H1 (cell line): ENCODE data around the gene KLF2. TPM values are rescaled to one million over a fixed set of nuclear protein-coding genes. Genes with fewer than 3 reads are reported as not detected.
A peak's percentile ranks its signal among the peaks of the same experiment; 100 is the strongest.

Experiments used
- CTCF ChIA-PET: fragments of 300-600 bp; sonication (Branson Sonifier 250); formaldehyde crosslinking; loops from one replicate; lab custom pipeline; 2021; ENCODE audit not compliant: partially characterized antibody; lab: Charles Lee
- POLR2A ChIA-PET: fragments of 300-600 bp; sonication (Branson Sonifier 250); formaldehyde crosslinking; loops from one replicate; lab custom pipeline; 2021; ENCODE audit warnings: inconsistent platforms; ENCODE audit not compliant: partially characterized antibody; lab: Charles Lee
- DNase-seq, 2 experiments: peaks; one replicate each; pipeline versions ENCODE4 v3.0.0 to v3.0.0-alpha.2; 2010 to 2022; ENCODE audit warnings: low spot score in 2 of 2, low read depth in 1 of 2, mixed read lengths in 1 of 2
- FAIRE-seq: peaks from 2 replicates; lab custom pipeline; 2011; peaks lifted over from hg19 to GRCh38; lab: Jason Lieb, UNC
- H2AFZ ChIP-seq: 2 replicates; pipeline ENCODE4 v1.8.1; 2012; ENCODE audit warnings: low read length, inconsistent platforms
- H2AK5ac ChIP-seq: 2 replicates; pipeline ENCODE4 v1.6.1; 2013; ENCODE audit warnings: low read depth, low read length
- H2BK120ac ChIP-seq: replicated peaks from 2 replicates; pipeline ENCODE3; 2013; ENCODE audit warnings: low read depth, low read length, inconsistent platforms
- H2BK12ac ChIP-seq: 2 replicates; pipeline ENCODE4 v1.6.1; 2013; ENCODE audit warnings: low read depth, low read length
- H2BK15ac ChIP-seq: 2 replicates; pipeline ENCODE4 v1.6.1; 2013; ENCODE audit warnings: low read length
- H2BK20ac ChIP-seq: 2 replicates; pipeline ENCODE4 v1.6.1; 2013; ENCODE audit warnings: low read length
- H2BK5ac ChIP-seq: 2 replicates; pipeline ENCODE4 v1.6.1; 2013; ENCODE audit warnings: low read depth, low read length
- H3K14ac ChIP-seq: 2 replicates; pipeline ENCODE4 v1.6.1; 2013; ENCODE audit warnings: inconsistent platforms; ENCODE audit not compliant: insufficient read length
- H3K18ac ChIP-seq: 2 replicates; pipeline ENCODE4 v1.6.1; 2013; ENCODE audit warnings: low read length; ENCODE audit errors: extremely low read depth
- H3K23ac ChIP-seq: 2 replicates; pipeline ENCODE4 v1.6.1; 2013; ENCODE audit warnings: inconsistent platforms; ENCODE audit not compliant: insufficient read length
- H3K23me2 ChIP-seq: 2 replicates; pipeline ENCODE4 v1.6.1; 2013; ENCODE audit warnings: low read depth, low read length
- H3K27ac ChIP-seq: 2 replicates; pipeline ENCODE4 v1.6.1; 2011; ENCODE audit warnings: low read depth, low read length, inconsistent platforms
- H3K27me3 ChIP-seq, 4 experiments: replicated peaks in 1 of 4; 1 replicate in 1 of 4; 2 replicates in 3 of 4; pipeline versions ENCODE4 v1.6.1 to v1.8.1; 2011 to 2013; ENCODE audit warnings: low read length in 3 of 4, mild to moderate bottlenecking in 3 of 4, inconsistent platforms in 2 of 4, mixed read lengths in 2 of 4, moderate library complexity in 1 of 4; ENCODE audit not compliant: control insufficient read depth in 3 of 4, insufficient read depth in 3 of 4; ENCODE audit errors: extremely low read depth in 1 of 4
- H3K36me3 ChIP-seq, 4 experiments: 2 replicates each; pipeline versions ENCODE4 v1.6.1 to v1.8.1; 2011 to 2013; ENCODE audit warnings: mild to moderate bottlenecking in 4 of 4, low read length in 3 of 4, moderate library complexity in 2 of 4, control low read depth in 1 of 4, inconsistent platforms in 1 of 4; ENCODE audit not compliant: insufficient read depth in 4 of 4, control insufficient read depth in 2 of 4
- H3K4ac ChIP-seq: replicated peaks from 2 replicates; pipeline ENCODE3; 2013; ENCODE audit warnings: low read length, low read depth, mixed read lengths, inconsistent platforms; ENCODE audit not compliant: insufficient read length
- H3K4me1 ChIP-seq, 4 experiments: replicated peaks in 1 of 4; 1 replicate in 1 of 4; 2 replicates in 3 of 4; pipeline versions ENCODE4 v1.6.1 to v1.8.1; 2011 to 2013; ENCODE audit warnings: low read length in 3 of 4, inconsistent platforms in 2 of 4, mixed read lengths in 1 of 4; ENCODE audit not compliant: insufficient read depth in 4 of 4, control insufficient read depth in 3 of 4
- H3K4me2 ChIP-seq, 2 experiments: 2 replicates each; pipeline versions ENCODE4 v1.6.1 to v1.8.1; 2011 to 2013; ENCODE audit warnings: low read depth in 2 of 2, low read length in 2 of 2, control low read depth in 1 of 2, inconsistent platforms in 1 of 2, mild to moderate bottlenecking in 1 of 2; ENCODE audit not compliant: insufficient read depth in 1 of 2
- H3K4me3 ChIP-seq, 4 experiments: fragments of 200-600, 300-600 bp in 1 of 4; sonication (generic), shearing (Covaris generic), sonication (Bioruptor Twin) in 1 of 4; 2 replicates each; pipeline versions ENCODE4 v1.5.1 to v1.8.1; 2011 to 2016; ENCODE audit warnings: low read length in 4 of 4, low read depth in 3 of 4, control low read depth in 2 of 4, inconsistent platforms in 2 of 4, mild to moderate bottlenecking in 2 of 4, mixed read lengths in 1 of 4, moderate library complexity in 1 of 4; ENCODE audit not compliant: insufficient read depth in 2 of 4; ENCODE audit errors: extremely low read depth in 1 of 4
- H3K56ac ChIP-seq: replicated peaks from 2 replicates; pipeline ENCODE3; 2013; ENCODE audit warnings: low read depth, mild to moderate bottlenecking, mixed read lengths, low read length, inconsistent platforms; ENCODE audit not compliant: insufficient read length
- H3K79me1 ChIP-seq: 2 replicates; pipeline ENCODE4 v1.6.1; 2013; ENCODE audit warnings: low read depth, low read length, control low read depth
- H3K79me2 ChIP-seq, 2 experiments: 2 replicates each; pipeline versions ENCODE4 v1.6.1 to v1.8.1; 2012 to 2013; ENCODE audit warnings: low read length in 2 of 2, mild to moderate bottlenecking in 2 of 2, inconsistent platforms in 1 of 2; ENCODE audit not compliant: insufficient read depth in 2 of 2, control insufficient read depth in 1 of 2
- H3K9ac ChIP-seq, 4 experiments: replicated peaks in 1 of 4; 1 replicate in 1 of 4; 2 replicates in 3 of 4; pipeline versions ENCODE4 v1.6.1 to v1.8.1; 2011 to 2013; ENCODE audit warnings: low read depth in 3 of 4, low read length in 3 of 4, control low read depth in 2 of 4, mild to moderate bottlenecking in 2 of 4, moderate library complexity in 2 of 4, inconsistent platforms in 1 of 4; ENCODE audit errors: extremely low read depth in 1 of 4
- H3K9me3 ChIP-seq, 2 experiments: 2 replicates each; pipeline versions ENCODE4 v1.6.1 to v1.8.1; 2012 to 2013; ENCODE audit warnings: mild to moderate bottlenecking in 2 of 2, moderate library complexity in 2 of 2, control low read depth in 1 of 2, inconsistent platforms in 1 of 2, low read depth in 1 of 2, low read length in 1 of 2, mixed read lengths in 1 of 2; ENCODE audit not compliant: insufficient read depth in 2 of 2
- H4K20me1 ChIP-seq, 2 experiments: replicated peaks in 1 of 2; 2 replicates each; pipeline versions ENCODE3 to v1.8.1; 2011 to 2013; ENCODE audit warnings: inconsistent platforms in 2 of 2, low read length in 2 of 2, mild to moderate bottlenecking in 1 of 2; ENCODE audit not compliant: insufficient read depth in 2 of 2, control insufficient read depth in 1 of 2
- H4K5ac ChIP-seq: 2 replicates; pipeline ENCODE4 v1.6.1; 2013; ENCODE audit warnings: low read length, low read depth, mixed read lengths, inconsistent platforms; ENCODE audit not compliant: insufficient read length
- H4K8ac ChIP-seq: 2 replicates; pipeline ENCODE4 v1.8.0; 2013; ENCODE audit warnings: mild to moderate bottlenecking, moderate library complexity, low read length, inconsistent platforms; ENCODE audit not compliant: insufficient read depth; ENCODE audit errors: extremely low read depth
- H4K91ac ChIP-seq: replicated peaks from 2 replicates; pipeline ENCODE3; 2013; ENCODE audit warnings: low read length, mixed read lengths, inconsistent platforms; ENCODE audit not compliant: insufficient read length
- BCL11A ChIP-seq, 2 experiments: IDR thresholded peaks; one replicate each; pipeline ENCODE4 v1.6.1; 2011; ENCODE audit warnings: low read depth in 2 of 2, low read length in 2 of 2, mild to moderate bottlenecking in 2 of 2
- EZH2 ChIP-seq: fragments of 200-600 bp; sonication (generic); IDR thresholded peaks from 2 replicates; pipeline ENCODE4 v1.7.1; 2012; ENCODE audit warnings: low read depth, mild to moderate bottlenecking, moderate library complexity, low read length, inconsistent platforms; ENCODE audit not compliant: severe bottlenecking
- GABPA ChIP-seq: IDR thresholded peaks from 2 replicates; pipeline ENCODE4 v1.6.1; 2011; ENCODE audit warnings: mild to moderate bottlenecking, low read length, moderate library complexity, borderline replicate concordance; ENCODE audit not compliant: insufficient read depth
- GTF2F1 ChIP-seq: IDR thresholded peaks from 2 replicates; pipeline ENCODE4 v1.6.1; 2012; ENCODE audit warnings: low read depth, low read length, improper control_type of control experiment, borderline replicate concordance
- RNF2 ChIP-seq: fragments of 200-900, 300-1000 bp; sonication (generic); IDR thresholded peaks from 2 replicates; pipeline ENCODE4 v1.7.1; 2016; ENCODE audit warnings: borderline replicate concordance, low read depth, mild to moderate bottlenecking, antibody characterized with exemption, low read length; ENCODE audit not compliant: poor library complexity, severe bottlenecking; ENCODE audit errors: missing control alignments
- WGBS, 2 experiments: shearing (Covaris generic) in 1 of 2; methylation state at CpG; one replicate each; pipeline versions ENCODE4 v1.1.6 to v1.1.7; 2013 to 2015; ENCODE audit warnings: low lambda C conversion rate in 2 of 2, mixed read lengths in 2 of 2, inconsistent platforms in 1 of 2, low coverage in 1 of 2, missing lambda C conversion rate in 1 of 2; ENCODE audit not compliant: insufficient replicate concordance in 2 of 2, insufficient coverage in 1 of 2, insufficient read length in 1 of 2; ENCODE audit errors: extremely low coverage in 1 of 2, missing lambda C conversion rate in 1 of 2; 5-methylcytosine and 5-hydroxymethylcytosine counted together
- polyA plus RNA-seq, 7 experiments: library from polyadenylated mRNA; depleted of rRNA in 3 of 7; stranded (reverse) in 5 of 7; unstranded in 2 of 7; fragments of >200 nt in 5 of 7; fragments of 200-250 nt in 2 of 7; gene quantifications; 1 replicate in 5 of 7; 2 replicates in 1 of 7; 4 replicates in 1 of 7; pipeline versions ENCODE4 v1.2.1 to v1.2.3, GENCODE V29; 2011 to 2013; ENCODE audit warnings: missing spikeins in 2 of 7, mixed read lengths in 2 of 7
- total RNA-seq: library from RNA; stranded (reverse); fragmentation: NEBNext Ultra II Directional; extraction: Animal tissue kit (Norgen Biotek cat#: 25700); gene quantifications from 2 replicates; pipeline ENCODE4 v1.2.1, GENCODE V29; 2021
- TF ChIP-seq, protein P1 (sequence below): IDR thresholded peaks from 2 replicates; pipeline ENCODE4 v1.6.1; 2011; ENCODE audit warnings: low read length, improper control_type of control experiment
- TF ChIP-seq, protein P2 (sequence below): IDR thresholded peaks from 2 replicates; pipeline ENCODE4 v1.6.1; 2011; ENCODE audit warnings: low read depth, mild to moderate bottlenecking, low read length; ENCODE audit not compliant: insufficient read depth
- TF ChIP-seq, protein P3 (sequence below): IDR thresholded peaks from 2 replicates; pipeline ENCODE4 v1.6.1; 2012; ENCODE audit warnings: low read length, inconsistent platforms

KLF2 gene
- total and polyA plus RNA-seq, 2 of the 8 experiments (the other 6 are each of a cell fraction or from before 2014, with no cell fraction given), result 0.19 to 0.33 TPM

GRCh38 chr19:16376649-16377048 lies 52.0 kb downstream of the KLF2 start:
- H3K36me3 ChIP-seq, result peaks cover 0 to 12% (median 9%) of the 10 kb centered on the region in 4 experiments; a peak in 5 of 8 replicates
- TF ChIP-seq, protein P1, sequence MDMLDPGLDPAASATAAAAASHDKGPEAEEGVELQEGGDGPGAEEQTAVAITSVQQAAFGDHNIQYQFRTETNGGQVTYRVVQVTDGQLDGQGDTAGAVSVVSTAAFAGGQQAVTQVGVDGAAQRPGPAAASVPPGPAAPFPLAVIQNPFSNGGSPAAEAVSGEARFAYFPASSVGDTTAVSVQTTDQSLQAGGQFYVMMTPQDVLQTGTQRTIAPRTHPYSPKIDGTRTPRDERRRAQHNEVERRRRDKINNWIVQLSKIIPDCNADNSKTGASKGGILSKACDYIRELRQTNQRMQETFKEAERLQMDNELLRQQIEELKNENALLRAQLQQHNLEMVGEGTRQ, result no peak
- TF ChIP-seq BCL11A (IDR thresholded peaks at IDR 0.05; ENCODE audit: low read depth in 2 of 2, low read length in 2 of 2), result no peak
- no peak for TF ChIP-seq RNF2
- TF ChIP-seq GTF2F1, result no peak
- TF ChIP-seq GABPA, result no peak
- no peak for TF ChIP-seq EZH2
- TF ChIP-seq, protein P2, sequence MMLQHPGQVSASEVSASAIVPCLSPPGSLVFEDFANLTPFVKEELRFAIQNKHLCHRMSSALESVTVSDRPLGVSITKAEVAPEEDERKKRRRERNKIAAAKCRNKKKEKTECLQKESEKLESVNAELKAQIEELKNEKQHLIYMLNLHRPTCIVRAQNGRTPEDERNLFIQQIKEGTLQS, result no peak
- TF ChIP-seq, protein P3, sequence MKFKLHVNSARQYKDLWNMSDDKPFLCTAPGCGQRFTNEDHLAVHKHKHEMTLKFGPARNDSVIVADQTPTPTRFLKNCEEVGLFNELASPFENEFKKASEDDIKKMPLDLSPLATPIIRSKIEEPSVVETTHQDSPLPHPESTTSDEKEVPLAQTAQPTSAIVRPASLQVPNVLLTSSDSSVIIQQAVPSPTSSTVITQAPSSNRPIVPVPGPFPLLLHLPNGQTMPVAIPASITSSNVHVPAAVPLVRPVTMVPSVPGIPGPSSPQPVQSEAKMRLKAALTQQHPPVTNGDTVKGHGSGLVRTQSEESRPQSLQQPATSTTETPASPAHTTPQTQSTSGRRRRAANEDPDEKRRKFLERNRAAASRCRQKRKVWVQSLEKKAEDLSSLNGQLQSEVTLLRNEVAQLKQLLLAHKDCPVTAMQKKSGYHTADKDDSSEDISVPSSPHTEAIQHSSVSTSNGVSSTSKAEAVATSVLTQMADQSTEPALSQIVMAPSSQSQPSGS, result no peak

More at GRCh38 chr19:16376649-16377048, 52.0 kb downstream of the KLF2 start:
- H3K23me2 ChIP-seq, result peaks cover 2% of the 10 kb centered on the region; the same call in 1 of the 2 replicates
- WGBS, 2 experiments, result 87% methylated on average over 18 of the region's 18 CpGs; no CpG with 5 or more reads in 1 of the 2 experiments
- no peaks in the 10 kb centered on the region for H3K9me3 ChIP-seq
- H3K79me2 ChIP-seq, result no peaks in the 10 kb centered on the region; a peak in 1 of 4 replicates
- no peak overlapping the region for H3K4me3 ChIP-seq
- CTCF ChIA-PET, result interaction anchor here (0.6 to 5.2 kb wide), 29 partner anchors 10 to 200 kb away, joined by 3 to 38 read pairs (median 4); no protein-coding TSS in a partner anchor
- no peak overlapping the region for H3K18ac ChIP-seq
- H2AFZ ChIP-seq, result no peak overlapping the region
- no peak overlapping the region for H2BK12ac ChIP-seq
- no peak overlapping the region for H2BK20ac ChIP-seq
- no peak overlapping the region for H2BK15ac ChIP-seq
- H3K9ac ChIP-seq, result no peak overlapping the region
- no peak overlapping the region for H3K23ac ChIP-seq
- H2BK5ac ChIP-seq, result no peak overlapping the region
- H4K5ac ChIP-seq, result no peak overlapping the region
- H3K27ac ChIP-seq, result no peak overlapping the region
- no peak for FAIRE-seq
- POLR2A ChIA-PET, result interaction anchor here (0.9 to 1.6 kb wide), 3 partner anchors 10 to 19 kb away, joined by 3 to 4 read pairs (median 3); no protein-coding TSS in a partner anchor
- H2AK5ac ChIP-seq, result no peak overlapping the region
- H3K56ac ChIP-seq, result no peak overlapping the region
- no peak overlapping the region for H3K4ac ChIP-seq
- H2BK120ac ChIP-seq, result no peak overlapping the region
- H3K27me3 ChIP-seq, result no peaks in the 10 kb centered on the region
- peak in 1 of 2 experiments; percentile 86 for DNase-seq
- H3K4me1 ChIP-seq, result no peaks in the 10 kb centered on the region
- no peak overlapping the region for H3K4me2 ChIP-seq
- no peak overlapping the region for H3K14ac ChIP-seq
- H3K79me1 ChIP-seq, result 0 out of 2 replicates have a peak, but pooled peaks cover 3% of the 10 kb centered on the region
- H4K20me1 ChIP-seq, result peaks cover 6 to 18% of the 10 kb centered on the region in 2 experiments
- no peak overlapping the region for H4K91ac ChIP-seq
- H4K8ac ChIP-seq, result peak overlapping the region; percentile 80; the same call in 1 of the 2 replicates
